ENCODE data around the gene VWA3A.
A peak's percentile ranks its signal among the peaks of the same experiment; 100 is the strongest.

DNA sequence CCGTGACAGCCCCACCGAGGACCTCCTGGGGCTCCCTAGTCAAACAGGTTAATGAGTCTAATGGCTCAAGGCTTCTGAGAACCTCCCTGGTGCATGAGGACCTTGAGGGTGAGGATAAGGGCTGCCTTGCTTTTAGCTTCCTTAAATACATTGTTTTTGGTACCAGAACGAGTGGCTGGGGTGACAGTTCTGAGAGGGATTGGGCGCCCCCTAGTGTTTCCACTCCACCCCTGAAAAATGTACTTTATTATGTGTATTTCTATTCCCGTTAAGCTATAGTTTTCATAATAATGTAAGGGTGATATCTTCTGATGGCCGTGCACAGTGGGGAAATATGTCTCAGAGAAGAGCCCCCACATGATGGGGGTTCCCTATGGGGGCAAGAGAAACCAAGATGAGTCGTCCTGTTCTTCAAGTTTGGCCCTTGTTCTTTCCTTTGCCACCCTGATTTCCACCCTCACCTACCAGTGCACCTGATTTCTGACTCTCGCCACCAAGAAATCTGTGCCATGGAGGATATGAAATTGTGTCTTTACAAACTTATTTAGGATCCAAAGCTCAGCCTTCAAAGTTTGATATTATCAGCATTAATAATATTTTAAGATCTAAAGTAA is 14.5 kb upstream of the VWA3A start:
- TF ChIP-seq CTCF (IDR thresholded peaks at IDR 0.05): peak; percentile 95
- TF ChIP-seq USF2 (IDR thresholded peaks at IDR 0.05): no peak
- TF ChIP-seq POLR2A (IDR thresholded peaks at IDR 0.05; ENCODE audit: low read length): no peak
- no peak for TF ChIP-seq CHD2 (IDR thresholded peaks at IDR 0.05; ENCODE audit: low read length, partially characterized antibody)
- no peak for TF ChIP-seq MAZ (IDR thresholded peaks at IDR 0.05; ENCODE audit: borderline replicate concordance, low read depth, low read length)
- TF ChIP-seq, protein P1, sequence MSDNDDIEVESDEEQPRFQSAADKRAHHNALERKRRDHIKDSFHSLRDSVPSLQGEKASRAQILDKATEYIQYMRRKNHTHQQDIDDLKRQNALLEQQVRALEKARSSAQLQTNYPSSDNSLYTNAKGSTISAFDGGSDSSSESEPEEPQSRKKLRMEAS (IDR thresholded peaks at IDR 0.05): no peak
- no peak for TF ChIP-seq ZFP36 (IDR thresholded peaks at IDR 0.05; ENCODE audit: borderline replicate concordance, partially characterized antibody)

Data from A549 (cell line).